HG02678 (cell line): ENCODE results near the gene ALG14.
A peak's percentile ranks its signal among the peaks of the same experiment; 100 is the strongest.
"Not testable (repeated sequence)": the region's sequence is repeated elsewhere in the genome, so short reads cannot be mapped to it uniquely, and the experiment has no call there.

ENCODE experiments used
- ATAC-seq: cut with Tn5 transposase; IDR thresholded peaks from one replicate; pipeline ENCODE4 v1.9.1; 2021; ENCODE audit warnings: mild to moderate bottlenecking, moderate library complexity; ENCODE audit not compliant: unreplicated experiment

Gene ALG14

GRCh38 chr1:95072532-95073419 is at the start of gene ALG14:
Gene ALG14 (minus strand): TSS chr1:95072951. CDS start chr1:95072898, 53 bp downstream.
- peak; percentile 97 for ATAC-seq

GRCh38 chr1:95122151-95122697 is 49.5 kb upstream of the ALG14 start:
- no peak for ATAC-seq

GRCh38 chr1:95119273-95119672 is 46.5 kb upstream of the ALG14 start:
- ATAC-seq = no peak

- no peak for ATAC-seq
These were observed 46.0 kb upstream of the ALG14 start for GRCh38 chr1:95118710-95119109.

- ATAC-seq = no peak
These were observed 45.3 kb upstream of the ALG14 start for GRCh38 chr1:95118067-95118499.

GRCh38 chr1:95117207-95118066 is 44.7 kb upstream of the ALG14 start, which contains the start of gene TLCD4:
Gene TLCD4 (plus strand): TSS chr1:95117355. CDS start chr1:95143902, 26,547 bp downstream.
- ATAC-seq = peak; percentile 52

- peak; percentile 74 for ATAC-seq
These were observed 43.9 kb upstream of the ALG14 start for GRCh38 chr1:95116580-95117206.

GRCh38 chr1:95115708-95116137 is 43.0 kb upstream of the ALG14 start:
- ATAC-seq = no peak

- no peak for ATAC-seq
These were observed 40.9 kb upstream of the ALG14 start for GRCh38 chr1:95113684-95114083.

GRCh38 chr1:95111014-95111413 is 38.3 kb upstream of the ALG14 start:
- no peak for ATAC-seq

- ATAC-seq = no peak
These were observed 36.0 kb upstream of the ALG14 start for GRCh38 chr1:95108792-95109191.

- ATAC-seq = no peak
These were observed 25.4 kb upstream of the ALG14 start for GRCh38 chr1:95098196-95098595.

GRCh38 chr1:95097426-95097825 is 24.7 kb upstream of the ALG14 start:
- ATAC-seq = no peak

GRCh38 chr1:95096218-95096841 is 23.6 kb upstream of the ALG14 start:
- ATAC-seq = no peak

- peak; percentile 95 for ATAC-seq
These were observed 23.1 kb upstream of the ALG14 start for GRCh38 chr1:95095833-95096217.

GRCh38 chr1:95094923-95095322 is 22.2 kb upstream of the ALG14 start:
- no peak for ATAC-seq

- ATAC-seq = no peak
These were observed 20.5 kb upstream of the ALG14 start for GRCh38 chr1:95093296-95093695.

GRCh38 chr1:95092891-95093290 is 20.1 kb upstream of the ALG14 start:
- ATAC-seq = not testable (repeated sequence)

GRCh38 chr1:95091290-95091689 is 18.5 kb upstream of the ALG14 start:
- not testable (repeated sequence) for ATAC-seq

- no peak for ATAC-seq
These were observed 17.0 kb upstream of the ALG14 start for GRCh38 chr1:95089650-95090287.
